Liver (tissue), 9 donors: Measurements from ENCODE around the gene ZSCAN22. TPM values are rescaled to one million over a fixed set of nuclear protein-coding genes. Genes with fewer than 3 reads are reported as not detected.

Source experiments
- DNase-seq: peaks from one replicate; pipeline ENCODE4 v3.0.0-alpha.2; 2017; ENCODE audit warnings: low spot score
- H3K27ac ChIP-seq, 2 donors: one replicate each; pipeline ENCODE4 v1.7.0; 2013; ENCODE audit warnings: inconsistent platforms in 2 of 2, low read length in 2 of 2, control low read depth in 1 of 2, low read depth in 1 of 2, mild to moderate bottlenecking in 1 of 2
- H3K27me3 ChIP-seq, 4 donors: one replicate each; pipeline versions ENCODE4 v1.6.1 to v1.7.0; 2013; ENCODE audit warnings: low read length in 3 of 4, inconsistent platforms in 1 of 4, mild to moderate bottlenecking in 1 of 4, moderate library complexity in 1 of 4; ENCODE audit not compliant: control insufficient read depth in 4 of 4, insufficient read depth in 4 of 4
- H3K36me3 ChIP-seq, 4 donors: one replicate each; pipeline versions ENCODE4 v1.6.1 to v1.7.0; 2013; ENCODE audit warnings: low read length in 3 of 4, mild to moderate bottlenecking in 3 of 4, low read depth in 1 of 4, moderate library complexity in 1 of 4; ENCODE audit not compliant: control insufficient read depth in 4 of 4, insufficient read depth in 3 of 4
- H3K4me1 ChIP-seq, 4 donors: one replicate each; pipeline versions ENCODE4 v1.6.1 to v1.7.0; 2013; ENCODE audit warnings: low read length in 3 of 4, mild to moderate bottlenecking in 3 of 4, moderate library complexity in 1 of 4; ENCODE audit not compliant: control insufficient read depth in 4 of 4, insufficient read depth in 4 of 4
- H3K4me3 ChIP-seq, 3 donors: one replicate each; pipeline versions ENCODE4 v1.6.1 to v1.7.0; 2013; ENCODE audit warnings: low read length in 3 of 3, control low read depth in 1 of 3, low read depth in 1 of 3, mild to moderate bottlenecking in 1 of 3
- H3K9ac ChIP-seq, 2 donors: one replicate each; pipeline ENCODE4 v1.7.0; 2013; ENCODE audit warnings: low read length in 2 of 2, mild to moderate bottlenecking in 2 of 2, moderate library complexity in 2 of 2, control low read depth in 1 of 2, low read depth in 1 of 2
- H3K9me3 ChIP-seq, 4 donors: one replicate each; pipeline versions ENCODE4 v1.6.1 to v1.7.0; 2013; ENCODE audit warnings: low read length in 3 of 4; ENCODE audit not compliant: control insufficient read depth in 4 of 4
- ATF3 ChIP-seq: IDR thresholded peaks from 2 replicates; pipeline ENCODE4 v1.6.1; 2016; ENCODE audit warnings: antibody characterized with exemption
- CTCF ChIP-seq: fragments of 150-350 bp; IDR thresholded peaks from 2 replicates; pipeline ENCODE4 v1.5.1; 2017; ENCODE audit warnings: improper control_type of control experiment, low read depth, low read length; ENCODE audit not compliant: missing input control
- EGR1 ChIP-seq, 2 donors: IDR thresholded peaks; 2 replicates each; pipeline ENCODE4 v1.6.1; 2016 to 2018; ENCODE audit warnings: antibody characterized with exemption in 2 of 2, low read depth in 2 of 2
- FOXA1 ChIP-seq: IDR thresholded peaks from 2 replicates; pipeline ENCODE4 v1.6.1; 2016; ENCODE audit warnings: antibody characterized with exemption
- FOXA2 ChIP-seq: IDR thresholded peaks from 2 replicates; pipeline ENCODE4 v1.6.1; 2016; ENCODE audit warnings: antibody characterized with exemption
- GABPA ChIP-seq, 2 donors: IDR thresholded peaks in 1 of 2; conservative IDR thresholded peaks in 1 of 2; 2 replicates each; pipeline ENCODE4 v1.6.1; 2016; ENCODE audit warnings: antibody characterized with exemption in 2 of 2, mild to moderate bottlenecking in 1 of 2, moderate library complexity in 1 of 2
- HNF4A ChIP-seq, 2 donors: conservative IDR thresholded peaks; 2 replicates each; pipeline ENCODE4 v1.6.1; 2016; ENCODE audit warnings: antibody characterized with exemption in 2 of 2, mild to moderate bottlenecking in 2 of 2
- HNF4G ChIP-seq: IDR thresholded peaks from 2 replicates; pipeline ENCODE4 v1.6.1; 2016; ENCODE audit warnings: antibody characterized with exemption
- JUND ChIP-seq, 2 donors: IDR thresholded peaks; 2 replicates each; pipeline ENCODE4 v1.6.1; 2016; ENCODE audit warnings: antibody characterized with exemption in 2 of 2
- MAX ChIP-seq: IDR thresholded peaks from 2 replicates; pipeline ENCODE4 v1.6.1; 2016; ENCODE audit warnings: antibody characterized with exemption
- NR2F2 ChIP-seq: IDR thresholded peaks from 2 replicates; pipeline ENCODE4 v1.6.1; 2016; ENCODE audit warnings: antibody characterized with exemption
- RAD21 ChIP-seq, 2 donors: IDR thresholded peaks; 2 replicates each; pipeline ENCODE4 v1.6.1; 2016; ENCODE audit warnings: antibody characterized with exemption in 2 of 2, mild to moderate bottlenecking in 2 of 2
- REST ChIP-seq: IDR thresholded peaks from 2 replicates; pipeline ENCODE4 v1.6.1; 2016; ENCODE audit warnings: antibody characterized with exemption, mild to moderate bottlenecking
- RXRA ChIP-seq, 2 donors: IDR thresholded peaks; 2 replicates each; pipeline ENCODE4 v1.6.1; 2017 to 2018; ENCODE audit warnings: antibody characterized with exemption in 2 of 2, mild to moderate bottlenecking in 1 of 2
- SP1 ChIP-seq: IDR thresholded peaks from 2 replicates; pipeline ENCODE4 v1.6.1; 2018; ENCODE audit warnings: antibody characterized with exemption, mild to moderate bottlenecking
- TAF1 ChIP-seq: conservative IDR thresholded peaks from 2 replicates; pipeline ENCODE4 v1.6.1; 2016; ENCODE audit warnings: antibody characterized with exemption, mild to moderate bottlenecking
- YY1 ChIP-seq: IDR thresholded peaks from 2 replicates; pipeline ENCODE4 v1.6.1; 2016; ENCODE audit warnings: antibody characterized with exemption, mild to moderate bottlenecking
- ZBTB33 ChIP-seq: IDR thresholded peaks from 2 replicates; pipeline ENCODE4 v1.6.1; 2016; ENCODE audit warnings: antibody characterized with exemption
- WGBS: extraction: QIAGEN DNeasy Blood & Tissue Kit; methylation state at CpG from one replicate; pipeline ENCODE4 v1.1.7; 2013; 5-methylcytosine and 5-hydroxymethylcytosine counted together
- polyA plus RNA-seq, 2 donors: library from polyadenylated mRNA; stranded (reverse) in 1 of 2; unstranded in 1 of 2; fragments of 200-250 nt in 1 of 2; fragments of >200 nt in 1 of 2; fragmentation: Nextera tagmentation in 1 of 2; extraction: Ambion mirVana in 1 of 2; gene quantifications; one replicate each; pipeline versions ENCODE4 v1.2.1 to v1.2.3, GENCODE V29; 2013 to 2015
- total RNA-seq, 2 donors: library from RNA; depleted of rRNA; stranded (reverse); fragments of >200 nt; gene quantifications; one replicate each; pipeline ENCODE4 v1.2.3, GENCODE V29; 2014
- donor health status: healthy.
- donor health status: healthy.
- donor health status: healthy.
- donor health status: healthy.
- donor health status: healthy.

Gene ZSCAN22
- total and polyA plus RNA-seq, 4 donors: 0.88 to 3.5 (median 2.0) TPM

- H3K27ac ChIP-seq: peak overlapping the region; percentile 95 to 97
- WGBS: 4% methylated on average over 9 of the region's 9 CpGs
Observed at GRCh38 chr19:58326501-58326913, 287 bp upstream of the ZSCAN22 start.

GRCh38 chr19:58328999-58329398 is 2.2 kb downstream of the ZSCAN22 start:
- WGBS: 77% methylated on average over 10 of the region's 10 CpGs
- H3K4me3 ChIP-seq: no peak overlapping the region
- peaks cover 2 to 50% (median 39%) of the 10 kb centered on the region in 4 donors for H3K4me1 ChIP-seq
- no peaks in the 10 kb centered on the region for H3K36me3 ChIP-seq
- TF ChIP-seq HNF4G (no peak), ATF3 (no peak), RAD21 (IDR thresholded peaks at IDR 0.05) (peak in 1 of 2 donors; percentile 26)
- no peak overlapping the region for H3K9ac ChIP-seq
- H3K9me3 ChIP-seq: no peaks in the 10 kb centered on the region
- no peaks in the 10 kb centered on the region for H3K27me3 ChIP-seq
- DNase-seq: no peak
- H3K27ac ChIP-seq: no peak overlapping the region

More at GRCh38 chr19:58326501-58326913, 287 bp upstream of the ZSCAN22 start:
- Histone ChIP-seq H3K27me3 (no peaks in the 10 kb centered on the region), H3K9ac (peak overlapping the region; percentile 54 to 90), H3K9me3 (no peaks in the 10 kb centered on the region), H3K4me3 (peak overlapping the region; percentile 76 to 100 (median 84)), H3K36me3 (no peaks in the 10 kb centered on the region), H3K4me1 (peaks cover 2 to 50% (median 39%) of the 10 kb centered on the region in 4 donors)
- DNase-seq: no peak
- TF ChIP-seq FOXA1: no peak
- no peak for TF ChIP-seq RXRA (IDR thresholded peaks at IDR 0.05)
- no peak for TF ChIP-seq TAF1
- TF ChIP-seq ATF3: no peak
- no peak for TF ChIP-seq RAD21 (IDR thresholded peaks at IDR 0.05)
- no peak for TF ChIP-seq GABPA (IDR thresholded peaks at IDR 0.05 in 1 of 2, conservative IDR thresholded peaks at IDR 0.05 in 1 of 2)
- TF ChIP-seq NR2F2: no peak
- no peak for TF ChIP-seq FOXA2

- peak overlapping the region; percentile 44 to 45 for H3K27ac ChIP-seq
- DNase-seq: no peak
- no peaks in the 10 kb centered on the region for H3K27me3 ChIP-seq
- H3K4me3 ChIP-seq: no peak overlapping the region
- H3K4me1 ChIP-seq: peaks cover 2 to 49% (median 40%) of the 10 kb centered on the region in 4 donors
- peaks cover 0 to 4% (median 2%) of the 10 kb centered on the region in 4 donors for H3K36me3 ChIP-seq
- H3K9me3 ChIP-seq: no peaks in the 10 kb centered on the region
- peak in 1 of 2 donors; percentile 36 for TF ChIP-seq RXRA (IDR thresholded peaks at IDR 0.05)
- TF ChIP-seq ZBTB33: no peak
- TF ChIP-seq REST: no peak
- TF ChIP-seq NR2F2: no peak
- no peak for TF ChIP-seq TAF1
- TF ChIP-seq SP1: peak; percentile 55
- no peak for TF ChIP-seq YY1
- TF ChIP-seq FOXA1: no peak
- no peak for TF ChIP-seq FOXA2
- peak in 1 of 2 donors; percentile 25 for TF ChIP-seq EGR1 (IDR thresholded peaks at IDR 0.05; ENCODE audit: low read depth in 2 of 2)
- no peak for TF ChIP-seq HNF4G
- peak in 1 of 2 donors; percentile 30 for TF ChIP-seq GABPA (IDR thresholded peaks at IDR 0.05 in 1 of 2, conservative IDR thresholded peaks at IDR 0.05 in 1 of 2)
- TF ChIP-seq CTCF: no peak
- TF ChIP-seq JUND (IDR thresholded peaks at IDR 0.05): peak; percentile 60 to 67
- no peak for TF ChIP-seq ATF3
- peak; percentile 34 to 38 for TF ChIP-seq RAD21 (IDR thresholded peaks at IDR 0.05)
- no peak for TF ChIP-seq MAX
- peak; percentile 9 to 38 for TF ChIP-seq HNF4A (conservative IDR thresholded peaks at IDR 0.05)
- H3K9ac ChIP-seq: no peak overlapping the region
- 62% methylated on average over 4 of the region's 4 CpGs for WGBS
Observed at GRCh38 chr19:58330458-58330857, 3.7 kb downstream of the ZSCAN22 start.
